ENCODE data around the gene MEIS1. TPM values are rescaled to one million over a fixed set of nuclear protein-coding genes. Genes with fewer than 3 reads are reported as not detected.

Gene MEIS1
- polyA plus RNA-seq, 2 donors = 16.8 to 30.4 TPM

DNA sequence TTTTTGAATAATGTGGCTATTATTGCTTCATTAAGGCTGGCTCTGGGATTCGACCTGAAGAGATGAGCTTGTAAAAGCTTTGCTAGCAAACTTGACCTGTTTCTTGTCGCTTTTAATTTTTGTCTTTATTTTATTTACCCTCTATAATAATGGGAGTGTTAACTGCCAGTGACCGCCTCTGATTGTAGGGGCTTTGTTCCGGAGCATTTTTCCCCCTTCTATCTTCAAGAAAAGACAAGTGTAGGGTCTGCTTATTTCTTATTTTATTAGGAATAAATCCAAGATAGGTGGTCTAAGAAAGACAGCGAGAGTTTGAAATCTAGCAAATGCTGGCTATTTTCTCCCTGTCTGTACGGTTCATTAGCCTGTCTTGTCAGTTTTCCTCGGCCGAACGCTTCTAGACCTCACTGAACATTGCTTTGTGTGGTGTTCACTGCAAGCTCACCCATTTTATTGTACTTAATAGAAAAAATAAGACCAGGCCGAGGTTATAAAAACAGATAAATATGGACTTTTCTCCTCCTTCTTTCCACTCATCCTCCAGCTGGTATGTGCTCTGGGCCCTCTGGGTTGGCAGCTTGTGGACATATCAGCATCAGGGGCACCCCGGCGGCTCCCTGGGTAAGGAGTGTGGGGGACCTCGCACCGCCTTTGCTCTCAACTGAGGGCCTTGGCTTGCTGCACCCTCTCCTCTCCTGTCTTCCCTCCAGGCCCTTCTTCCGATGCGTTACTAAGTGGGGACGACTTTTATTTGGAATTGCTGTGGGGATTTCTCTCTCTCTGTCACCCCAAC lies 8.5 kb downstream of the MEIS1 start:
- 33 to 35% methylated on average over 17 of the region's 17 CpGs for WGBS, 2 donors
- peaks cover 0 to 2% of the 10 kb centered on the region in 2 donors for H3K4me1 ChIP-seq (ENCODE audit: control insufficient read depth in 2 of 2, insufficient read depth in 2 of 2, low read length in 1 of 2)
- H3K27me3 ChIP-seq (ENCODE audit: control insufficient read depth in 1 of 2, insufficient read depth in 2 of 2, low read length in 2 of 2) = no peaks in the 10 kb centered on the region
- H3K9me3 ChIP-seq (ENCODE audit: control insufficient read depth in 2 of 2, insufficient read depth in 1 of 2, low read depth in 1 of 2, low read length in 1 of 2) = no peaks in the 10 kb centered on the region
- H3K27ac ChIP-seq (ENCODE audit: low read depth in 2 of 2, low read length in 1 of 2) = peak overlapping the region; percentile 63 to 80
- H3K4me3 ChIP-seq (ENCODE audit: low read depth in 1 of 2, low read length in 2 of 2) = peak overlapping the region; percentile 50 to 76
- H3K36me3 ChIP-seq (ENCODE audit: control insufficient read depth in 2 of 2, insufficient read depth in 2 of 2, low read length in 1 of 2) = peaks cover 0 to 10% of the 10 kb centered on the region in 2 donors

DNA sequence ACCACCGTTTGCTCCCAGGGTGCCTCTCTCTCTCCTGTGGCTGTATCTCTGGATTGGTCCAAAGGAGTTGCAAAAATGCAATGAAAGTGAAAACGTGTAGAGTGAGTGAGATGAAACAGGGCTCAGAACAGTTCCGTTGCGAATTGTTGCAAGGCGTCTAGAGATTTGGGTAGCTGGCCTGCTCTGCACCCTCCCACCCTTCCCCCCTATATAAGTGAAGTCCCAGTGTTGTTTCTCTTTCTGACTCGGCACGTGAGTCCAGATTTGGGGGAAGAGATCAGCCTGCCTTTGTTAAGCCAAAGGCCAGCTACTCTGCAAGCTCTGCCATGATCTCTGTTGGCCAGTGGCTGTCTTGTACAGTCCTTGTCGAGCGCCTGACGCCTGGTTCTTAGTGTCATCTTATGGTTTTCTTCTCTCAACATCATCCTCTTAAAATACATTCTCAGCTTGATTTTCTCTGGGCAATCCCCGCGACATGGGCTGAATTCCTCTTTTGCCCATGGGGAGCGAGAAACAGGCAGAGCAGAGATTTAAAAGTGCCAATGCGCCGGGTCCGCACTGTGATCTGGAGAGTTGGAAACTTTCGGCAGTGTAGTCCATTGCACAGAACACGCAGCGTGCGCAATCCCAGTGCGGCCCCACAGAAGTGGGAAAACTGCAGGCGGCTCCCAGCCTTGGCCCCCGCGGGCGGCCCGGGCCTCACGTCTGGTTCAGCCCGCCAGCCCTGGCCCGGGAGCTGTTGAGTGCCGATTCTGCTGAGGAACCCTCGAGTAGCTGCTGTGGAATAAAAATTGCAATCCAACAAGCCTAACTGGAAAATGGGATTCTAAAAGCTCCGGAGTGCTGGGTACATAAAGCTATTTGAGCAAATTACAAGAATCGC lies 9.3 kb downstream of the MEIS1 start:
- Histone ChIP-seq H3K9me3 (ENCODE audit: control insufficient read depth in 2 of 2, insufficient read depth in 1 of 2, low read depth in 1 of 2, low read length in 1 of 2) (no peaks in the 10 kb centered on the region), H3K27me3 (ENCODE audit: control insufficient read depth in 1 of 2, insufficient read depth in 2 of 2, low read length in 2 of 2) (no peaks in the 10 kb centered on the region), H3K27ac (ENCODE audit: low read depth in 2 of 2, low read length in 1 of 2) (peak overlapping the region; percentile 63 to 80), H3K4me1 (ENCODE audit: control insufficient read depth in 2 of 2, insufficient read depth in 2 of 2, low read length in 1 of 2) (peaks cover 0 to 2% of the 10 kb centered on the region in 2 donors), H3K4me3 (ENCODE audit: low read depth in 1 of 2, low read length in 2 of 2) (peak overlapping the region; percentile 50 to 76), H3K36me3 (ENCODE audit: control insufficient read depth in 2 of 2, insufficient read depth in 2 of 2, low read length in 1 of 2) (peaks cover 0 to 10% of the 10 kb centered on the region in 2 donors)
- 25 to 30% methylated on average over 32 to 33 of the region's 33 CpGs for WGBS, 2 donors

- 18 to 20% methylated on average over 48 to 52 of the region's 52 CpGs for WGBS, 2 donors
- peaks cover 0 to 2% of the 10 kb centered on the region in 2 donors for H3K4me1 ChIP-seq (ENCODE audit: control insufficient read depth in 2 of 2, insufficient read depth in 2 of 2, low read length in 1 of 2)
- peak overlapping the region; percentile 88 to 92 for H3K27ac ChIP-seq (ENCODE audit: low read depth in 2 of 2, low read length in 1 of 2)
- no peaks in the 10 kb centered on the region for H3K27me3 ChIP-seq (ENCODE audit: control insufficient read depth in 1 of 2, insufficient read depth in 2 of 2, low read length in 2 of 2)
- H3K9me3 ChIP-seq (ENCODE audit: control insufficient read depth in 2 of 2, insufficient read depth in 1 of 2, low read depth in 1 of 2, low read length in 1 of 2) = no peaks in the 10 kb centered on the region
- peaks cover 0 to 10% of the 10 kb centered on the region in 2 donors for H3K36me3 ChIP-seq (ENCODE audit: control insufficient read depth in 2 of 2, insufficient read depth in 2 of 2, low read length in 1 of 2)
- H3K4me3 ChIP-seq (ENCODE audit: low read depth in 1 of 2, low read length in 2 of 2) = peak overlapping the region; percentile 66 to 76
These were observed 10.4 kb downstream of the MEIS1 start for GRCh38 chr2:66445076-66445924.

DNA sequence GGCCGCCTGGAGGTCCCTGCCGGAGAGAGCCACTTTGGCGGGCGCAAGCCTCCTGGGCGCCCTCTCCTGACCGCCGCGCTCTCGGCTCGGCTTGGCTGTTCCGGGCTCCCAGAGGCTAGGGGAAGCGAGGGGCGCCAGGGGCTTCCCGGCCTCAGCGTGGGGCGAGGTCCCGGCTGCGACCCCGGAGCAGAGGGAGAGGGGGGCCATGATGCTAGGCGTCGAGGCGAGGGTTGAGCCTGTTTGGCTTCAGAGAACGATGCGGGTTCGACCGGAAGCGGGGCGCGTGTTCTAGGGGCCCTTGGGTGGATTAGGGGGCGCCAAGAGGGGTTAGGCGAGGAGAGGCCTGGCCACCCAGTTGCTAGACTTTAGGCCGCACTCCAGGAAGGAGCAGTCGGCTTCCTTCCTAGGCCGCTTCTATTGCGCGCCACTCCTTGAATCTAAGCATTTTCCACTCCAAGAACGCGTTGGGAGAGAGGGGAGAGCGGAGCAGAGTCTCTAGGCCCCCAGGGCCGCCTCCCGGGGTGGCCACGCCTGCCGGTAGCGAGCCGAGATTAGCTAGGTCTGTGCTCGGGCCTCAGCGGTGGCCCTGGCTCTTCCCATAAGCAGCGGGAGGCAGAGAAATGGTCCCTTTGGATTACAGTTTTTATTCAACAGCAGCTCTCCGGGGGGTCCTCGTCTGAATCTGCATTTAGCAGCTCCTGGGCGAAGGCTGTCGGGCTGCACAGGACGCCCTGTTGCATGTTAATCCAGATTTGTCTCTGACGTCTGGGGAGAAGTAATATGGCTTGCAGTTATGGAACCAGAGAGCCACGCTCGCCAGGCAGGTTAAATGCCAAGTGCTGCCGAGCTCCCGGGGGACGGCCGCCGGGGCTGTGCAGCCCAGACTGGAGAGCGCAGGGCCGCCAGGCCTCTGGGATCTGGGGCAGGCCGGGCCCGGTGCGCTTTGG lies 11.3 kb downstream of the MEIS1 start:
- peak overlapping the region; percentile 66 to 76 for H3K4me3 ChIP-seq (ENCODE audit: low read depth in 1 of 2, low read length in 2 of 2)
- H3K27ac ChIP-seq (ENCODE audit: low read depth in 2 of 2, low read length in 1 of 2) = peak overlapping the region; percentile 81 to 92
- H3K36me3 ChIP-seq (ENCODE audit: control insufficient read depth in 2 of 2, insufficient read depth in 2 of 2, low read length in 1 of 2) = peaks cover 0 to 10% of the 10 kb centered on the region in 2 donors
- no peaks in the 10 kb centered on the region for H3K9me3 ChIP-seq (ENCODE audit: control insufficient read depth in 2 of 2, insufficient read depth in 1 of 2, low read depth in 1 of 2, low read length in 1 of 2)
- H3K27me3 ChIP-seq (ENCODE audit: control insufficient read depth in 1 of 2, insufficient read depth in 2 of 2, low read length in 2 of 2) = no peaks in the 10 kb centered on the region
- peaks cover 0 to 2% of the 10 kb centered on the region in 2 donors for H3K4me1 ChIP-seq (ENCODE audit: control insufficient read depth in 2 of 2, insufficient read depth in 2 of 2, low read length in 1 of 2)
- WGBS, 2 donors = 19% methylated on average over 66 of the region's 66 CpGs

DNA sequence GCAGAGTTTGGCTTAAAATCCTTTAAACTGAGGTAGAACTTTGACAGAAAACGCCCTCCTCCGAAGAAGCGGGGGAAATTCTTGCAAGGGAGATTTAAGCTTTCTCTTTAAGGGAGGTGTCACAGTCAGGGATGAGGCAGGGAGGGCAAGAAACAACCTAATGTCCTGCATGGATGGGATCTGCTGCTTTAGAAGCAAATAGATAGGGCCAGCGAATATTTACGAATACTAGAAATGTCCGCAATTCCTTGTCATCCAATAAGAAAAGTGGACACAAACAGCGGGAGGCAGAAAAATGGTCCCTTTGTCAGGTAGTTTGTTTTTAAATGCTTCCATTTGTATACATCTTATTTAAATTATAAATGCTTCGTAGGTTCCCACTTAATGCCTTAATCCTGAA lies 12.0 kb downstream of the MEIS1 start:
- 45 to 53% methylated on average over 8 of the region's 8 CpGs for WGBS, 2 donors
- Histone ChIP-seq H3K4me1 (ENCODE audit: control insufficient read depth in 2 of 2, insufficient read depth in 2 of 2, low read length in 1 of 2) (peaks cover 0 to 2% of the 10 kb centered on the region in 2 donors), H3K36me3 (ENCODE audit: control insufficient read depth in 2 of 2, insufficient read depth in 2 of 2, low read length in 1 of 2) (peaks cover 0 to 10% of the 10 kb centered on the region in 2 donors), H3K9me3 (ENCODE audit: control insufficient read depth in 2 of 2, insufficient read depth in 1 of 2, low read depth in 1 of 2, low read length in 1 of 2) (no peaks in the 10 kb centered on the region), H3K27ac (ENCODE audit: low read depth in 2 of 2, low read length in 1 of 2) (peak overlapping the region; percentile 81 to 92), H3K27me3 (ENCODE audit: control insufficient read depth in 1 of 2, insufficient read depth in 2 of 2, low read length in 2 of 2) (no peaks in the 10 kb centered on the region), H3K4me3 (ENCODE audit: low read depth in 1 of 2, low read length in 2 of 2) (peak overlapping the region; percentile 66 to 76)

DNA sequence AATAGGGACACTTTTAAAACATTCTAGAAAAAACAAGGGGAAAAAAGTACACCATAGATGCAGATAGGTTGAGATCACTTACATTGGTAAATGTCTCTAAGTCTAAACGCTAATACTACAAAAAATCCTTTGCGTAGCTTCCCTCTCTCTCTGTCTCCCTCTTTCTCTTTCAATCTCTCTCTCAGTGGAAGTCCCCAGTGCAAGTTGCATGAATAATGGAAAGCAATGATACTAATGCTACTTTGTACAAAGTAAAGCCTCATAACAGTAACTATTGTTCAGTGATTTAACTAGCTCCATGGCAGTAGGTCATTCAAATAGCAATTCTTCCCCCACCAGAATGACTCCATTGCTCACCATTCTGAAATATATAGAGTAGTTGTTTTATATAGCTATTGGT lies 12.8 kb downstream of the MEIS1 start:
- no peak overlapping the region for H3K4me3 ChIP-seq (ENCODE audit: low read depth in 1 of 2, low read length in 2 of 2)

GRCh38 chr2:66448136-66448991 lies 13.4 kb downstream of the MEIS1 start:
- H3K4me1 ChIP-seq (ENCODE audit: control insufficient read depth in 2 of 2, insufficient read depth in 2 of 2, low read length in 1 of 2) = peaks cover 0 to 2% of the 10 kb centered on the region in 2 donors
- H3K27me3 ChIP-seq (ENCODE audit: control insufficient read depth in 1 of 2, insufficient read depth in 2 of 2, low read length in 2 of 2) = no peaks in the 10 kb centered on the region
- H3K4me3 ChIP-seq (ENCODE audit: low read depth in 1 of 2, low read length in 2 of 2) = no peak overlapping the region
- H3K27ac ChIP-seq (ENCODE audit: low read depth in 2 of 2, low read length in 1 of 2) = no peak overlapping the region
- H3K9me3 ChIP-seq (ENCODE audit: control insufficient read depth in 2 of 2, insufficient read depth in 1 of 2, low read depth in 1 of 2, low read length in 1 of 2) = no peaks in the 10 kb centered on the region
- peaks cover 0 to 10% of the 10 kb centered on the region in 2 donors for H3K36me3 ChIP-seq (ENCODE audit: control insufficient read depth in 2 of 2, insufficient read depth in 2 of 2, low read length in 1 of 2)
- WGBS, 2 donors = 48 to 53% methylated on average over 3 of the region's 3 CpGs

More for the DNA sequence above, 12.8 kb downstream of the MEIS1 start:
- H3K9me3 ChIP-seq (ENCODE audit: control insufficient read depth in 2 of 2, insufficient read depth in 1 of 2, low read depth in 1 of 2, low read length in 1 of 2) = no peaks in the 10 kb centered on the region
- H3K36me3 ChIP-seq (ENCODE audit: control insufficient read depth in 2 of 2, insufficient read depth in 2 of 2, low read length in 1 of 2) = peaks cover 0 to 10% of the 10 kb centered on the region in 2 donors
- H3K27ac ChIP-seq (ENCODE audit: low read depth in 2 of 2, low read length in 1 of 2) = no peak overlapping the region
- peaks cover 0 to 2% of the 10 kb centered on the region in 2 donors for H3K4me1 ChIP-seq (ENCODE audit: control insufficient read depth in 2 of 2, insufficient read depth in 2 of 2, low read length in 1 of 2)
- 36 to 60% methylated on average over 2 of the region's 2 CpGs for WGBS, 2 donors
- no peaks in the 10 kb centered on the region for H3K27me3 ChIP-seq (ENCODE audit: control insufficient read depth in 1 of 2, insufficient read depth in 2 of 2, low read length in 2 of 2)

DNA sequence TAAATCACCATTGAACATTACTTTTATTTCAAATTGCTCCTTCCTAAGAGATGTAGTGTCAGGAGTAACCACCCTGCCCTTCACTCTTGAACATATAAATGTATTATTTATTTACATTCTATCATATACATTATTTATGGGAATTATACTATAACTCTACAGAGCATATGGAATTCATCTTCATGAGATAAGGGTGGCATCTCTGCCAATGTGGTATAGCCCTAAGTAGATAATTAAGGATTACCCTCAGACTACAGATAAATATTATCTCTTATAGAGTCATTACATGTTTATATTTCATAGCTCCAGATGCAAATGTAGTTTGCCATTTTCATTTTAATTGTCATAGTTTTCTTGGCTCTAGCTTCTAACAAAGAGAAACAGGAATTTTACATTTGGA lies 17.3 kb downstream of the MEIS1 start:
- Histone ChIP-seq H3K4me3 (ENCODE audit: low read depth in 1 of 2, low read length in 2 of 2) (no peak overlapping the region), H3K4me1 (ENCODE audit: control insufficient read depth in 2 of 2, insufficient read depth in 2 of 2, low read length in 1 of 2) (peaks cover 0 to 3% of the 10 kb centered on the region in 2 donors), H3K27me3 (ENCODE audit: control insufficient read depth in 1 of 2, insufficient read depth in 2 of 2, low read length in 2 of 2) (no peaks in the 10 kb centered on the region), H3K36me3 (ENCODE audit: control insufficient read depth in 2 of 2, insufficient read depth in 2 of 2, low read length in 1 of 2) (peaks cover 2 to 4% of the 10 kb centered on the region in 2 donors), H3K27ac (ENCODE audit: low read depth in 2 of 2, low read length in 1 of 2) (no peak overlapping the region), H3K9me3 (ENCODE audit: control insufficient read depth in 2 of 2, insufficient read depth in 1 of 2, low read depth in 1 of 2, low read length in 1 of 2) (no peaks in the 10 kb centered on the region)
